PC-3 (cell line): ENCODE data around the gene ACAD8.

Source experiments
- CTCF ChIP-seq: fragments of 300-600 bp; sonication (generic); conservative IDR thresholded peaks from 2 replicates; pipeline ENCODE4 v1.5.1; 2017; ENCODE audit warnings: antibody characterized with exemption, low read depth, mild to moderate bottlenecking, low read length
- EZH2 ChIP-seq: fragments of 300-600 bp; sonication (generic); IDR thresholded peaks from one replicate; pipeline ENCODE4 v1.6.1; 2017; ENCODE audit warnings: antibody characterized with exemption, mild to moderate bottlenecking, low read length; ENCODE audit not compliant: unreplicated experiment
- EZH2phosphoT487 ChIP-seq: fragments of 300-600 bp; sonication (generic); IDR thresholded peaks from 2 replicates; pipeline ENCODE4 v1.6.1; 2018; ENCODE audit warnings: mild to moderate bottlenecking, antibody characterized with exemption, low read length, borderline replicate concordance

- TF ChIP-seq CTCF: no peak
- TF ChIP-seq EZH2: no peak
- TF ChIP-seq EZH2phosphoT487: no peak
Observed at GRCh38 chr11:134236834-134237556, 16.4 kb upstream of the ACAD8 start.
